ENCODE results near the gene SOX6.
"Not testable (repeated sequence)": the region's sequence is repeated elsewhere in the genome, so short reads cannot be mapped to it uniquely, and the experiment has no call there.

Gene SOX6

GRCh38 chr11:16356057-16356760 lies at the start of gene SOX6:
Gene SOX6 (minus strand): TSS chr11:16356546. CDS start chr11:16341248, 15,298 bp downstream.
- DNase-seq: no peak

GRCh38 chr11:16404781-16405285 lies 48.5 kb upstream of the SOX6 start:
- DNase-seq: no peak

GRCh38 chr11:16403851-16404250 lies 47.5 kb upstream of the SOX6 start:
- DNase-seq: no peak

GRCh38 chr11:16403448-16403803 lies 47.1 kb upstream of the SOX6 start:
- no peak for DNase-seq

GRCh38 chr11:16402654-16403447 lies 46.5 kb upstream of the SOX6 start:
- no peak for DNase-seq

- no peak for DNase-seq
These were observed 41.0 kb upstream of the SOX6 start for GRCh38 chr11:16397390-16397789.

- no peak for DNase-seq
These were observed 39.3 kb upstream of the SOX6 start for GRCh38 chr11:16395601-16396000.

GRCh38 chr11:16394947-16395346 lies 38.6 kb upstream of the SOX6 start:
- no peak for DNase-seq

GRCh38 chr11:16393340-16393739 lies 37.0 kb upstream of the SOX6 start:
- no peak for DNase-seq

- DNase-seq: no peak
These were observed 36.3 kb upstream of the SOX6 start for GRCh38 chr11:16392616-16393015.

- DNase-seq: not testable (repeated sequence)
These were observed 34.5 kb upstream of the SOX6 start for GRCh38 chr11:16390826-16391225.

GRCh38 chr11:16385099-16385498 lies 28.8 kb upstream of the SOX6 start:
- no peak for DNase-seq

GRCh38 chr11:16382638-16383380 lies 26.5 kb upstream of the SOX6 start:
- no peak for DNase-seq

- DNase-seq: no peak
These were observed 25.8 kb upstream of the SOX6 start for GRCh38 chr11:16382186-16382585.

- no peak for DNase-seq
These were observed 24.7 kb upstream of the SOX6 start for GRCh38 chr11:16380941-16381568.

- no peak for DNase-seq
These were observed 22.6 kb upstream of the SOX6 start for GRCh38 chr11:16378906-16379305.

GRCh38 chr11:16377746-16378145 lies 21.4 kb upstream of the SOX6 start:
- no peak for DNase-seq

GRCh38 chr11:16375664-16376063 lies 19.3 kb upstream of the SOX6 start:
- DNase-seq: not testable (repeated sequence)

GRCh38 chr11:16373768-16374167 lies 17.4 kb upstream of the SOX6 start:
- DNase-seq: no peak

- DNase-seq: no peak
These were observed 16.0 kb upstream of the SOX6 start for GRCh38 chr11:16372355-16372754.

GRCh38 chr11:16367252-16367651 lies 10.9 kb upstream of the SOX6 start:
- DNase-seq: no peak

- no peak for DNase-seq
These were observed 9.4 kb upstream of the SOX6 start for GRCh38 chr11:16365581-16366228.
